Chondrocyte (in vitro differentiated cells): Measurements from ENCODE around the gene TMED6. TPM values are rescaled to one million over a fixed set of nuclear protein-coding genes. Genes with fewer than 3 reads are reported as not detected.
"Not testable (repeated sequence)": the region's sequence is repeated elsewhere in the genome, so short reads cannot be mapped to it uniquely, and the experiment has no call there.

Experiments
- DNase-seq: peaks from one replicate; pipeline ENCODE4 v3.0.0; 2021; ENCODE audit warnings: mixed read lengths, low spot score
- H3K27ac Mint-ChIP-seq: one replicate; pipeline ENCODE4 v1.8.0; 2021; ENCODE audit warnings: mild to moderate bottlenecking, moderate library complexity, mixed read lengths; ENCODE audit not compliant: unreplicated experiment
- H3K27me3 Mint-ChIP-seq: 2 replicates; pipeline ENCODE4 v1.8.0; 2021; ENCODE audit warnings: low read depth, mixed read lengths
- H3K36me3 Mint-ChIP-seq: 2 replicates; pipeline ENCODE4 v1.8.0; 2021; ENCODE audit warnings: low read depth, mixed read lengths
- H3K4me1 Mint-ChIP-seq: 2 replicates; pipeline ENCODE4 v1.8.0; 2021; ENCODE audit warnings: low read depth, mild to moderate bottlenecking, mixed read lengths
- H3K4me3 Mint-ChIP-seq: one replicate; pipeline ENCODE4 v1.8.0; 2021; ENCODE audit warnings: mild to moderate bottlenecking, moderate library complexity, mixed read lengths; ENCODE audit not compliant: unreplicated experiment
- H3K9me3 Mint-ChIP-seq: 2 replicates; pipeline ENCODE4 v1.8.0; 2021; ENCODE audit warnings: low read depth, mixed read lengths
- CTCF ChIP-seq: fragments of 200-600 bp; sonication (generic); IDR thresholded peaks from 2 replicates; pipeline ENCODE4 v1.5.0; 2021; ENCODE audit warnings: antibody characterized with exemption, mild to moderate bottlenecking, moderate library complexity
- total RNA-seq: library from RNA; stranded (reverse); gene quantifications from 3 replicates; pipeline ENCODE4 v1.2.1, GENCODE V29; 2021

Gene TMED6
- total RNA-seq, 1 donor from 2014 or later: 0.55 TPM

GRCh38 chr16:69363281-69363717 is 11.7 kb upstream of the TMED6 start:
- Mint-ChIP-seq H3K36me3 (peaks cover 24% of the 10 kb centered on the region), H3K27ac (no peak overlapping the region), H3K4me1 (no peaks in the 10 kb centered on the region), H3K27me3 (no peaks in the 10 kb centered on the region), H3K4me3 (no peak overlapping the region), H3K9me3 (no peaks in the 10 kb centered on the region)
- no peak for DNase-seq
- TF ChIP-seq CTCF: no peak

GRCh38 chr16:69360070-69360469 is 8.5 kb upstream of the TMED6 start:
- H3K9me3 Mint-ChIP-seq, H3K27me3 Mint-ChIP-seq, H3K4me1 Mint-ChIP-seq, H3K27ac Mint-ChIP-seq, H3K4me3 Mint-ChIP-seq, DNase-seq: not testable (repeated sequence)
- peaks cover 13% of the 10 kb centered on the region for H3K36me3 Mint-ChIP-seq

GRCh38 chr16:69350536-69351133 is 951 bp downstream of the TMED6 start:
- TF ChIP-seq CTCF: no peak
- H3K36me3 Mint-ChIP-seq: peaks cover 4% of the 10 kb centered on the region
- no peaks in the 10 kb centered on the region for H3K9me3 Mint-ChIP-seq
- no peaks in the 10 kb centered on the region for H3K27me3 Mint-ChIP-seq
- H3K4me3 Mint-ChIP-seq: no peak overlapping the region
- DNase-seq: no peak
- H3K27ac Mint-ChIP-seq: no peak overlapping the region
- no peaks in the 10 kb centered on the region for H3K4me1 Mint-ChIP-seq

GRCh38 chr16:69349536-69349935 is 2.0 kb downstream of the TMED6 start:
- DNase-seq: no peak

GRCh38 chr16:69348222-69348621 is 3.4 kb downstream of the TMED6 start:
- DNase-seq: no peak
- Mint-ChIP-seq H3K9me3 (no peaks in the 10 kb centered on the region), H3K4me3 (no peak overlapping the region), H3K27me3 (no peaks in the 10 kb centered on the region), H3K27ac (no peak overlapping the region), H3K4me1 (no peaks in the 10 kb centered on the region), H3K36me3 (peaks cover 4% of the 10 kb centered on the region)
- no peak for TF ChIP-seq CTCF

More at GRCh38 chr16:69349536-69349935, 2.0 kb downstream of the TMED6 start:
- Mint-ChIP-seq H3K4me3 (no peak overlapping the region), H3K9me3 (no peaks in the 10 kb centered on the region), H3K36me3 (peaks cover 4% of the 10 kb centered on the region), H3K27ac (no peak overlapping the region), H3K27me3 (no peaks in the 10 kb centered on the region), H3K4me1 (no peaks in the 10 kb centered on the region)
- no peak for TF ChIP-seq CTCF

GRCh38 chr16:69346683-69347082 is 4.9 kb downstream of the TMED6 start:
- no peak overlapping the region for H3K27ac Mint-ChIP-seq
- no peak overlapping the region for H3K4me3 Mint-ChIP-seq
- no peak for TF ChIP-seq CTCF
- peaks cover 4% of the 10 kb centered on the region for H3K36me3 Mint-ChIP-seq
- no peaks in the 10 kb centered on the region for H3K27me3 Mint-ChIP-seq
- H3K4me1 Mint-ChIP-seq: no peaks in the 10 kb centered on the region
- no peak for DNase-seq
- H3K9me3 Mint-ChIP-seq: no peaks in the 10 kb centered on the region
